GM12864 (cell line): ENCODE data around the gene EPHA5.

Source experiments
- DNase-seq: peaks from one replicate; pipeline ENCODE4 v3.0.0-alpha.2; 2011; ENCODE audit warnings: low read depth
- H3K4me3 ChIP-seq: 2 replicates; pipeline ENCODE4 v1.5.1; 2011; ENCODE audit warnings: mild to moderate bottlenecking, low read depth, low read length, control low read depth
- CTCF ChIP-seq: IDR thresholded peaks from 2 replicates; pipeline ENCODE4 v1.5.1; 2011; ENCODE audit warnings: low read depth, mild to moderate bottlenecking, moderate library complexity, low read length, control low read depth, inconsistent platforms; ENCODE audit errors: missing control alignments

EPHA5 gene

GRCh38 chr4:65393078-65393477, 277.2 kb downstream of the EPHA5 start:
- DNase-seq: no peak
- no peak overlapping the region for H3K4me3 ChIP-seq
- TF ChIP-seq CTCF: no peak

GRCh38 chr4:65392488-65392887, 277.8 kb downstream of the EPHA5 start:
- no peak overlapping the region for H3K4me3 ChIP-seq
- DNase-seq: no peak
- TF ChIP-seq CTCF: no peak

GRCh38 chr4:65391814-65392213, 278.5 kb downstream of the EPHA5 start:
- DNase-seq: no peak
- no peak overlapping the region for H3K4me3 ChIP-seq
- no peak for TF ChIP-seq CTCF

GRCh38 chr4:65391382-65391781, 278.9 kb downstream of the EPHA5 start:
- TF ChIP-seq CTCF: no peak
- H3K4me3 ChIP-seq: no peak overlapping the region
- no peak for DNase-seq

GRCh38 chr4:65386927-65387326, 283.4 kb downstream of the EPHA5 start:
- no peak for TF ChIP-seq CTCF
- DNase-seq: no peak

GRCh38 chr4:65383589-65384305, 286.5 kb downstream of the EPHA5 start:
- DNase-seq: no peak
- no peak overlapping the region for H3K4me3 ChIP-seq
- TF ChIP-seq CTCF: no peak

More at GRCh38 chr4:65386927-65387326, 283.4 kb downstream of the EPHA5 start:
- no peak overlapping the region for H3K4me3 ChIP-seq

- TF ChIP-seq CTCF: no peak
- no peak for DNase-seq
Measured at GRCh38 chr4:65381648-65382047, 288.6 kb downstream of the EPHA5 start.

More at GRCh38 chr4:65381648-65382047, 288.6 kb downstream of the EPHA5 start:
- no peak overlapping the region for H3K4me3 ChIP-seq
